Measurements from ENCODE around the gene EEA1. TPM values are rescaled to one million over a fixed set of nuclear protein-coding genes. Genes with fewer than 3 reads are reported as not detected.

Gene EEA1
- total RNA-seq, 1 donor from 2014 or later = 59.2 TPM

- no peaks in the 10 kb centered on the region for H3K4me1 ChIP-seq
- intact Hi-C loops (cut with DNase I) = no loop called here
- no peak overlapping the region for H3K4me3 ChIP-seq
- no peaks in the 10 kb centered on the region for H3K9me3 ChIP-seq
- H3K27me3 ChIP-seq = no peaks in the 10 kb centered on the region
- no peak overlapping the region for H3K27ac ChIP-seq
- no peak for DNase-seq (ENCODE audit: extremely low spot score in 2 of 2)
- peaks cover 0 to 25% of the 10 kb centered on the region in 2 donors for H3K36me3 ChIP-seq
- TF ChIP-seq POLR2AphosphoS5 (IDR thresholded peaks at IDR 0.05; ENCODE audit: insufficient read depth in 1 of 2, low read depth in 1 of 2) (no peak), POLR2A (IDR thresholded peaks at IDR 0.05) (no peak), CTCF (IDR thresholded peaks at IDR 0.05) (no peak)
These were observed 100.5 kb downstream of the EEA1 start for GRCh38 chr12:92828565-92828964.

GRCh38 chr12:92827836-92828431 lies 101.2 kb downstream of the EEA1 start:
- no peaks in the 10 kb centered on the region for H3K4me1 ChIP-seq

GRCh38 chr12:92821142-92821541 lies 108.0 kb downstream of the EEA1 start:
- Histone ChIP-seq H3K36me3 (peaks cover 0 to 15% of the 10 kb centered on the region in 2 donors), H3K27ac (no peak overlapping the region), H3K27me3 (no peaks in the 10 kb centered on the region), H3K9me3 (no peaks in the 10 kb centered on the region), H3K4me3 (no peak overlapping the region), H3K4me1 (no peaks in the 10 kb centered on the region)
- no peak for DNase-seq (ENCODE audit: extremely low spot score in 2 of 2)
- intact Hi-C loops (cut with DNase I) = no loop called here
- TF ChIP-seq POLR2A (IDR thresholded peaks at IDR 0.05) = no peak
- TF ChIP-seq CTCF (IDR thresholded peaks at IDR 0.05) = no peak
- no peak for TF ChIP-seq POLR2AphosphoS5 (IDR thresholded peaks at IDR 0.05; ENCODE audit: insufficient read depth in 1 of 2, low read depth in 1 of 2)

More at GRCh38 chr12:92827836-92828431, 101.2 kb downstream of the EEA1 start:
- no peak for DNase-seq (ENCODE audit: extremely low spot score in 2 of 2)
- TF ChIP-seq POLR2A (IDR thresholded peaks at IDR 0.05) (no peak), CTCF (IDR thresholded peaks at IDR 0.05) (no peak), POLR2AphosphoS5 (IDR thresholded peaks at IDR 0.05; ENCODE audit: insufficient read depth in 1 of 2, low read depth in 1 of 2) (no peak)
- H3K27me3 ChIP-seq = no peaks in the 10 kb centered on the region
- H3K27ac ChIP-seq = no peak overlapping the region
- intact Hi-C loops (cut with DNase I) = no loop called here
- H3K9me3 ChIP-seq = no peaks in the 10 kb centered on the region
- H3K36me3 ChIP-seq = peaks cover 0 to 25% of the 10 kb centered on the region in 2 donors
- H3K4me3 ChIP-seq = no peak overlapping the region

GRCh38 chr12:92814584-92814983 lies 114.5 kb downstream of the EEA1 start:
- H3K4me3 ChIP-seq = no peak overlapping the region
- H3K9me3 ChIP-seq = no peaks in the 10 kb centered on the region
- intact Hi-C loops (cut with DNase I) = no loop called here
- TF ChIP-seq POLR2A (IDR thresholded peaks at IDR 0.05) = no peak
- no peak for TF ChIP-seq POLR2AphosphoS5 (IDR thresholded peaks at IDR 0.05; ENCODE audit: insufficient read depth in 1 of 2, low read depth in 1 of 2)
- TF ChIP-seq CTCF (IDR thresholded peaks at IDR 0.05) = no peak
- no peaks in the 10 kb centered on the region for H3K4me1 ChIP-seq
- H3K27ac ChIP-seq = no peak overlapping the region
- peaks cover 0 to 25% of the 10 kb centered on the region in 2 donors for H3K36me3 ChIP-seq
- H3K27me3 ChIP-seq = no peaks in the 10 kb centered on the region
- no peak for DNase-seq (ENCODE audit: extremely low spot score in 2 of 2)

DNA sequence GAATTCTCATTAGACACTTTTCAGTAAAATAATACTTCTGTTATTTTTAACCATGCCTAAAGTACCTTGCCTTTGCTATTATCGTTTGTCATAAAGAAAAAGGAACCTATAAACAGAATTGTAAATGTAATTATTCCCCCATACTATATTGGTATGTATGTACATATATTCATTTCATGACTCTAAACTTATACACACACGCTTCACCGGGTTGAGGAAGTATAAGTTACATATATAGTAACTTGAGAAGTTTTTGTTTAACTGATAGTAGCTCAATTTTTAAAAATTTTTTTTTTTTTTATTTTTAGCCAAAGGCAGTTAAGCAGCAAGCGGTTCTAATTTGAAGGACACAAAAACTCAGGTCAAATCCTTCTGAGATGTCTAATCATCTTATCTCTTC lies 118.7 kb downstream of the EEA1 start:
- no peak for DNase-seq (ENCODE audit: extremely low spot score in 2 of 2)
- intact Hi-C loops (cut with DNase I) = no loop called here
- no peak overlapping the region for H3K27ac ChIP-seq
- H3K4me3 ChIP-seq = no peak overlapping the region
- no peaks in the 10 kb centered on the region for H3K9me3 ChIP-seq
- H3K27me3 ChIP-seq = no peaks in the 10 kb centered on the region
- peaks cover 0 to 41% of the 10 kb centered on the region in 2 donors for H3K36me3 ChIP-seq
- TF ChIP-seq CTCF (IDR thresholded peaks at IDR 0.05) = no peak
- TF ChIP-seq POLR2AphosphoS5 (IDR thresholded peaks at IDR 0.05; ENCODE audit: insufficient read depth in 1 of 2, low read depth in 1 of 2) = no peak
- TF ChIP-seq POLR2A (IDR thresholded peaks at IDR 0.05) = no peak
- no peaks in the 10 kb centered on the region for H3K4me1 ChIP-seq

Data from vagina (tissue), 2 donors.